Measurements from ENCODE around the gene STARD5. TPM values are rescaled to one million over a fixed set of nuclear protein-coding genes. Genes with fewer than 3 reads are reported as not detected.

STARD5 gene
- total RNA-seq, 1 experiment from 2014 or later, result 0.40 TPM

DNA sequence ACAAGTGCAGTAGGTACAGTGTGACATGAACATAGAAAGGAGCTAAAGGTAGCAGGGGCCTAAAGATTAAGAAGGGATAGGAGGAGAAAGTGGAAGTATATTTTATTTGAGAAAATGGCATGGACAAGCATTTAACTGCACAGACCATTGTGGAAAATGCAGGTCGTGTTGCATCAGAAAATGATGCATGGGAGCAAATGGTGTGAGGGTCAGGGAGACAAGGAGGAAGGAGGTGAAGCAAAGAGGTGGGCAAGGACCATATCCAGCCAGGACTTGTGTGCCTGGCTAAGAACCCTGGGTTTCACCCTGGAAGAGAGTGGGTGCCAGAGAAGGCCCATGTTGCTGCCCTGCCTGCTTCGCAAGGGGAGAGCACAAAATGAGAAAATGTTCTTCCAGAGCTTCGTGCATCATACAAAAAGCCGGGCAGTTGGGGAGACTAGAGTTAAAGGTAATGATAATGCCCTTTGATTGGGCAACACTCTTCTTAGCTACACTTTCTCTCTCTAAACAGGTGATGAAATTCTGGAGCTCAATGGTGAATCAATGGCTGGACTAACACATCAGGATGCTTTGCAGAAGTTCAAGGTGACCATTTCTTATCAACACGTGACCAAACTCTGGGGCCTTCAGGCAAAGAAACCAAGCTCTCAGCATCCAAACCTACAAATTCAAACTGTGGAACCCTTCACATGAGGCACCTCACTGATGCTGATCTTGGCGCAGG, 45.5 kb downstream of the STARD5 start:
- no peak for DNase-seq (ENCODE audit: extremely low read depth, low read depth)

DNA sequence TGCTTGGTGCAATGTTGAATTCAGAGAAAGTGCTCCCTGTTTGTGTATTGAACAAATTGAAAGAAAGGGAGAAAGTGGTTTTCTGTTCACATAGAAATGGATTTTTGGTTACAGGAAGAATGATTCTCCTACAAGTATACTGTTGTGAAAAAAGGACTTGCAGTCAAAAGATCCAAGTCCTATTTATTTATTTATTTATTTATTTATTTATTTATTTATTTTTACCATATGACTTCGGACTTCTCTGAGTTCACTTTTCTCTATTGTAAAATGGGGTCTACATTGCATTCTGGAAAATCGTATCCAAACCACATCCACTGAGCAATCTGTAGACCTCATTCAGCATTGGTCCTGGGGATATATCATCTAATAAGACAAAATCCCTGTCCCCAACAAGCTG, 46.1 kb downstream of the STARD5 start:
- no peak for DNase-seq (ENCODE audit: extremely low read depth, low read depth)

DNA sequence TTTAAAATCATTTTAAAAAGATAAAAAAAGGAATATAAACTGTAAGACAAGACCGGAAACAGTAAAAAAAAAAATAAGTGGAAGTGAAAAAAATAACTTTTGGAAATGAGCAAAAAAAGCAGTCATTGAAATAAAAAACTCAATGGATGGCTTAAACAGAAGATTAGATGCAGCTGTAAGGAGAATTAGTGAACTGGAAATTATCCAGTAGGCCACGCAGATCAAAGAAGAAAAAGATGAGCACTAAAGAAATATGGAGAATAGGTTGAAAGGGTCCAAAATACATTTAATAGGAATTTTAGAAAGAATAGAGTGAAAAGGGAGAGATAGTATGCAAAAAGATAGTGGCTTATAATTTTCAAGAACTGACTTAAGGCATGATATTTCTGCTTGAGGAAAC, 47.0 kb downstream of the STARD5 start:
- no peak for DNase-seq (ENCODE audit: extremely low read depth, low read depth)

DNA sequence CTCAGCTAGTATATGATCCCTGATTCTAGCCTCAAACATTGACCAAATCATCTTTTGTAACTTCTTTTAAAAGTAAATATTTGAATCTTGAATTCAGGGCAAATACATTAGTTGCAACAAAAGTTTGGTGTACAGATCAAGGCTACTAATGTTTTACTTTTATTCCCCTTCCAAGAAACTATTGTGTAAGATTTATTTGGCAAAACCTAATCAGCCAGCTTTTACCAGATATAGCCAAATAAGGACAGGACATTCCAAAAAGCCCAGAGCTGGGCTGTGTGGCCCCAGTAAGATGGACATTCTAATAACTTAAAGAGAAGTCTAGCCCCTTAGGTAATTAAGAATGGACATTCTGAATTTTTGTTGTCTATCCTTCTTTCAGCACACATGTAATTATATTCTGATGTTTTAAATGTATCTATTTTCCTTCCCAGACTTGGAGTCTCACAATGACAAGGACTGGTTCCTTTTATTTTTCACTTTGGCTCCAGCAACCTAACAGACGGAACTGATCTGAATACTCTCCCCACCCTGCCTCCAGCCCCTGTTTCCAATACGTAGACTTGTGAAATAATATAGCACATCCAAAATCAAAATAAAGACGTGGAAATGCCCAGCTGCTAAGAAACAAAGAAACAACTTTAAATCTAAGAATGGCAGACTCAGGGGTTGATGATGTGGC, 48.1 kb downstream of the STARD5 start:
- DNase-seq (ENCODE audit: extremely low read depth, low read depth), result no peak

DNA sequence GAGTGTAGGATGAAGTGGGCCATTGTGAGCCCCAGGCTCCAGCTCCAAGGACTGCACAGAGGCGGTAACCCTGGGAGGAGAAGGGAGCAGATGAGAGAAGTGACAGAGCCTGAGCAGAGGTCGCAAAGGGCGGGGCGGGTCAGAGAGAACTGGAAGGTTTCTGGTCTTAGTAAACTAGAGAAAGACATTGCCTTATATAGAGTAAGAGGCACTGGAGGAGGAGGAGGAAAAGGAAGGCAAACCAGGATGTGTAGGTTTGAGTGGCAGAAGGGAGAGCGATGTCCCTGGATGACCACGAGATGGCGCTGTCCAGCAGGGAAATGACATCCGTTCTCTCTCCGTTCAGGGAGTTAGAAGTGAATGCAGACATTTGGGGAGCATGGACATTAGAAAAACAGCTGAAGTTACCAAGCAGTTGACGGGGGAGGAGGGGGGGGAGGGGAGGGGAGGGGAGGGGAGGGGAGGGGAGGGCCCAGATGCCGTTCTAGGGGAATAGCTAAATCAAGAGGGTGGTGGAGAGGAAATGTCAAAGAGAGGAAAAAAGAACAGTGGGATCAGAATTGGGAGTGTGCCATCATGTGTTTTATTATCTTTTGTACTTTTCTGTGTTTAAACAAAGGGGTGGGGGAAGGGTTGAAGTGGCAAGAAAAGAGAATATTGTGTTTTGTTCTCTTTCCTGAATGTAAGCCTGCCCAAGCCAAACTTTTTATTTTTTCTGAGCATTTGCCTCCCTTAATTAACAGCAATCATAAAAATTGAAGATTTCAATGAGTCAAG, 48.8 kb downstream of the STARD5 start:
- DNase-seq (ENCODE audit: extremely low read depth, low read depth), result peak; percentile 66

DNA sequence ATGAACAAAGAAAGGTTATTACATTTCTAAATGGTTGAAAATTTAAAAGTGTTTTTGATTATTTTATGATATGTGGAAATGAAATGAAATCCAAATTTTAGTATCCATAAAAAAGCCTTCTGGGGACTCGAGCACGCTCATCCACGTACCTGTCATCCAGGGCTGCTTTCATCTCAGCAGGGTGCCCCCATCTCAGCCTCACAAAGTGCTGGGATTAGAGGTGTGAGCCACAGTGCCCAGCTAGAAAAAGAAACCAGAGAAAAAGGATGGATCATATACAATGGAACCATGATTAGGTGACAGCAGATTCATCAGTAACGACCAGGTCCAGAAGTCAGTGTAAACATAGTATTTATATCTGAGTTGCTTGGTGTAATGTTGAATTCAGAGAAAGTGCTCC, 49.7 kb downstream of the STARD5 start:
- DNase-seq (ENCODE audit: extremely low read depth, low read depth), result no peak

DNA sequence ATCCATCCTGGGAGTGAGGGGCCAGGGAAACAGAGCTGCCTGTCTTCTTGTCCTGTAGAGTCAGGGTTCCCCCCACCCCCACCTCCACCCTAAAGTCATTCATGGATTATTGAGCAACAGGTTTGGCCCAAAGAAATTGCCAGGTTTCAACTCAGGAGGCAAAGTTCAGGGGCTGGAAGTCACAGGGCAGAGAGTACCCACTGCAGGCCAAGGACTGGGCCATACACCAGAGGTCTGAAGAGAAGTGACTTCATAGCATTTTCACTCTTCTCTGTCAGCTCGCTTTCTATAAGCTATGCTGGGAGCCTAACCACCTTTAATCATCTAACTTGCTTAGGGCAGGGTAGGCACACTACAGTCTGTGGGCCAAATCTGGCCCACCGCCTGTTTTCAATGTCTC, 50.1 kb downstream of the STARD5 start:
- no peak for DNase-seq (ENCODE audit: extremely low read depth, low read depth)

DNA sequence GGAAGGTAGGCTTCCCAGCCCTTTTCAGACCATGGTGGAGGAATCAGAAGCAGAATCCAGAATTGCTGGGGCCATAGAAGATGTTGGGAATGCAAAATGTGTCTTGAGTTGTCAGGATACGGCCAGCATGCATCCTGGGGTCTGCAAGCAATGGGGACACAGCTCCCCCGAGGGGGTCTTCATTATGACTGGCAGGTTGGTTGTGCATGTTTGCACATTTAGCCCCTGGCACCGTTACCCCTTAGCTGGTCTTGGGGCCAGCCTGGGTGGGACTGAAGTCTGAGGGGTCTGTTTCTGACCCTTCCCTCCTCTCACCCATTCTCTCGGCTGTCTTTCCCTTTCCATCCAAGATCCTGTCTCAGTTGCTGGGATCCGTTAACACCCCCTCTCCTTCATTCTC, 50.7 kb downstream of the STARD5 start:
- DNase-seq (ENCODE audit: extremely low read depth, low read depth), result no peak

DNA sequence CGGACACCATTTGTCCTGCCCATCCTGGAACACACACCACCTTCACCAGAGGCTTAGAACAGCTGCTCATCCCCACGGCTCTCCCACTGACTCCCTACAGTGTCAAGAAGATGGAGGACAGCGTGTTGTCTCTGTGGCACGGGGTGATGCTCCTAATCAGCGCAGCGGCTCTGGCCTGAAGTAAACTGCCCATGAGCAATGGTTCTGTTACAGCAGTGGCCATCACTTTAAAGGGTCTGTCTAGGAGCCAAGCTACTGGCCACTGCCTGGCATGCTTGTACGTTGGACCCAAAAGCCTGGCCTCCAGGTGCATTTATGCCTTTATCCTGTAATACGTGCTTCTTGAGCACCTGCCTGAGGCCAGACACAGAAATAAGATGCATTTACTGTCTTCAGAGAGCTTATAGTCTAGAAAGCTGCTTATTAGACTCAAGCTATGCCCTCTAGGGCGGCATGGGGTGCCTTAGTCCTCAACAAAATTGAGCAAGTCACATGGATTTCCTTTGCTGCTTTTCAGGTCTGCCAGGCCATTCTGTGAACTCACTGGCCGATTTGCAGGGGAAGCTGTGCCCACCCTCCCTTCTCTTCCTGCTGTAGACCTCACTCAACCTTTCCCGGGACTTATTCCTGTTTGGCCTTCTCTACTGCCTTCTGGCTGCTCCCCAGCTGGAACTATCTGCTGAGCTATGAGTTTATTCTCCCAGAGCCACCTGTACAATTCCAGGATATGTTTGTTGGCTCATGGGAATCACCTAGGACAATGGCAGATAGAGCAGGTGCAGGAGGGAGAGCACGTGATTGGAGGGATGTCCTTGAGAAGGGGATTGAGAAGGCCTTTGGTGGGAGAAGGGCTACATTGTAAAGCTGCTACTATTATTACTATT, 51.9 kb downstream of the STARD5 start:
- DNase-seq (ENCODE audit: extremely low read depth, low read depth), result no peak

DNA sequence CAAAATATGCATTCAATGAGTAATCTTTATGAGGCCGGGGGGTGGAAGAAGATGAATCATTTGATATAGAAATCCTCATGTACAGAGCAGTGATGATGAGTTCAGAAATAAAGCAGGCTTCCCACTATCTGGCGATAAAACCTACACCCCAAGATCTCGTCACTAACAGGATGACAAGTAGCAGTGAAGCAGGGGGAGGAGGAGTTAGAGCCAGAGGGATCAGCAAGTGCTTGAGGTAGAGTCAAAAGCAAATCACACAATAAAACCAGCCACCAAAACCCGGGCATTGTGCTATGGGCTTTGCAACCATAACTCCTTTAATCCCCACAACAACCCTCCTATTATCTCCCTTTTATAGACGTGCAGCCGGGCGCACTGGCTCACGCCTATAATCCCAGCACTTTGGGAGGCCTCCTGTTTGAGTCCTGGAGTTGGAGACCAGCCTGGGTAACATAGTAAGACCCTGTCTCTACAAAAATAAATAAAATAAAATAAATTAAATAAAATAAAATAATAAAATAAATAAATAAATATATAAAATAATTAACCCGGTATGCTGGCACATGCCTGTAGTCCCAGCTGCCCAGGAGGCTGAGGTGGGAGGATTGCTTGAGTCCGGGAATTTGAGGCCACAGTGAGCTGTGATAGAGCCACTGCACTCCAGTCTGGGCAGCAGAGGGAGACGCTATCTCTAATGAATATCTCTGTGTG, 53.0 kb downstream of the STARD5 start:
- DNase-seq (ENCODE audit: extremely low read depth, low read depth), result no peak

DNA sequence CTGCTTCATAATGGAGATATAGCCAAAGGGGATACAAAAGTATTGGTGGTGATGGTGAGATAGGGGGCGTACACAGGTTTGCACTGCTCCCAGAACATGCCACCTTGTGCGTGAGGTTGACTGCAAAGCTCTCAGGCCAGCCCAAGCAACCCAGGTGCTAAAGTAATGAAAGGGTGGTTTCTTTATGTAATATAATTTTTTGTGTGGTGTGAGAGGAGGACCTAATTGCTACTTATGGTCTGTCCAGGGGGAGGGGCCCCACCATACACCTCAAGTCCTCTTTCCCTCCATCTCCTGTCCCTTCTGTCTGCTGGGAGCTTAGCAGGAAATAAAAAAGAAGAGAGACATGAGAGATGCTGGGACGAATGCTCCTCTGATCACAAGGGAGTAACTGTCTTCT, 53.8 kb downstream of the STARD5 start:
- no peak for DNase-seq (ENCODE audit: extremely low read depth, low read depth)

DNA sequence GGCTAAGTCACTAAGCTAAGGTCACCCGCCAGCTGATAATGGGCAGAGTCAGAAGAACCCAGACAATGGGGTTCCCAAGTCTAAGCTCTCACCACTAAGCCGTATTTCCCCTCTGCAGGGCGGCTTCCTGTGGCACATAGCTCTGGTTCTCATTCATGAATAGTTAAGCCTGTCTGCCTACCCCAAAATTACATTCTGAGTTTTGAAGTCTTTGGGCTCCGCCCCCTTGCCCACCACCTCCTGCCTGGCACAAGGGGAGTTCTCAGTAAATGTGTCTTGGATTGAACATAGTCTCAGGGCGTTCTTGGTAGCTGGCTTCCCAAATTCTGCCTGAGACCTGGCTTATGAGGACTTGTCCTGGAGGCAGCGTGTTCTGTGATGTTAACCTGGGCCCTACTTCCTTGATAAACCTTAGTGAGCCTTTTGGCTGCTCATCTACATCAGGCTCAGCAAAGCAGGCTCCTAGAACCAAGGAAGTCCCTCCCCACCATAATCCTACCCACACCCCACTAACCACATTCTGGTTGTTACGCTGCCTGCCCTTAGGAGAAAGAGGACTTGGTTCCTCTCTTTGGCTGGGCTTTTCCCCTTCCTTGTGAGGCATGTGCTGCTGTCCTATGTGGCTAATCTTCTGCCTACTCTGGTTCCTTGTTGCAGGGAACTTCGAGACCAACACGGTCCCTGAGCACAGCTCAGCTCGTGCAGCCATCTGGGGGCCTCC, 54.9 kb downstream of the STARD5 start:
- no peak for DNase-seq (ENCODE audit: extremely low read depth, low read depth)

DNA sequence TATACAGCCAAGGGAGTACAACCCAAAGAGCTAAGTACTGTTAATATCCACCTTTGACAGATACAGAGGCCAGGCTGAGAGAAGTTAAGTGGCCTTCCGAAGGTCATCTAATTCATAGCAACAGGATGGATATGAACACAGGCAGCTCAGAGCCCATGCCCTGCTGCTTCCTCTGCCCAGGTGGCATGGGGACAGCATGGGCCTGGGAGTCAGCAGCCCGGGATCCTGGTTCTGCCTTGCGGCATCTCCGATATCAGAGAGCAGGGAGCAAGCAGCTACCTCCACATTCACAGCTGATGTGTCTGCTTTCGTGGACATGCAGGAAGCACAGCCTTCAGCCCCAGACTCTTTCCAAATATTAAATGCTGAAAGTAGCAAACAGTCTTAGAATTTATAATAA, 55.6 kb downstream of the STARD5 start:
- no peak for DNase-seq (ENCODE audit: extremely low read depth, low read depth)

DNA sequence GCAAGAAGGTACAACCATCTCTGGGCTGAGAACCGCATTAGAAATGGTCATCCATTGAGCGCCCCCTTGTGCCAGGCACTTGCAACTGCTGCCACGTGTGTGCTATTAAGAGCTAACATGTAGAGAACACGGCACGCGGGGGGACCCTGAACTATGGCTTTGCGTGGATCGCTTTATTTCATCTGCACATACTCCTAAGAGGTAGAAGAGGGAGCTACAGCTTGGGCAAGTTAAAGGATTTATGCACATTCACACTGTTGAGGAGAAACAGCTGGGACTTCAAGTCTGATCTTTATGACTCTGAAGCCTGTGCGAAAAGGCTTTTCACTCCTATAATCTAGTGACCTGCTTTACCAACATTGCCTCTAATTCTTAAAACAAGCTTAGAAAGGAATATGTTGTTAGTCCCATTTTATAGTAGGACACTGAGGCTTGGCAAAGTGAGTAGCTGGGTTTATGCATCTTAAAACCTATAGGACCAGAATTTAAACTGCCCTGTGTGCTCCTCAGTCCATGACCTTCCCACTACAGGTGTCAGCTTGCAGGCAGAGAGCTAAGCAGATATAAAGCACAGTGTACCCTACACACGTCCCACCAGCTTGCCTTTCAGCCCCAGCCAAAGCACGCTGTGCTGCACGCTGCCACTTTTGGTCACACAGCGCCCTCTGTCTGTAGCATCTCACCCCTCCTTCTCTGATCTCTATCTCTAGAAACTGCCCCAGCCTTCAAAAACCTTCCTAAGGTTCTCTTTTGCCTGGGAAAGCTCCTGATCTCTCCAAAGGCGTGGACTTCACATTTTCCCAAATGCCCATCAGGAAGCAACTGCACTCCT, 57.8 kb downstream of the STARD5 start:
- peak; percentile 72 for DNase-seq (ENCODE audit: extremely low read depth, low read depth)

DNA sequence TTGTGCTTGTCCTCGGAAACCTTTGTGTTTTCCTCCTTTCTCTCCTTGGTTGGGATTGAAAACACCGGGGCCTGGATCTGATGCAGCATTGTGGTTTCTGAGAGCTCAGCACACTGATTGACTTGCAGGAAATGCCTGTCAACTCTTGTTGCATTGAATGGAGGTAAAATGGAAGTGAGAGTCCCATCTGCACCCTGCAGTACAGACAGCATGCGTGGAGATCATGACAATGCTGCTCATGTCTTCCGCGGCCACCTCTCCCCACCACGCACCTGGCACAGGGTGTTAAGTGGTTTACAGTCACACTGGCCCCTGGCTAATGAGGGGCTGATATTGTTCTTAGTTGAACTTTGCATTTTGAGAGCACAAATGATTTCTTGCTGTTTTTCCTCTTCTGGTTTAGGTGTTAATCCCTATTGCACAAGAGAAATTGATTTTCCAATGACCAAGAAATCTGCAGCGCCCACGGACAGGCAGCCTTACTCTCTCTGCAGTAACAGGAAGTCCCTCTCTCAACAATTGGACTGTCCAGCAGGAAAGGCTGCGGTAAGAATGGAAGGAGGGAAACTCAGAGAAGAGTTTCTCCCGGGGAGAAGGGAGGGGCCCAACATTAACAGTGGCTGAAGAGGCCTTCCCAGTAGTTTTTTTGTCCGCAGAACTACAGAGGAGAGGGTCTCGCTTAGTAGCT, 58.5 kb downstream of the STARD5 start:
- no peak for DNase-seq (ENCODE audit: extremely low read depth, low read depth)

DNA sequence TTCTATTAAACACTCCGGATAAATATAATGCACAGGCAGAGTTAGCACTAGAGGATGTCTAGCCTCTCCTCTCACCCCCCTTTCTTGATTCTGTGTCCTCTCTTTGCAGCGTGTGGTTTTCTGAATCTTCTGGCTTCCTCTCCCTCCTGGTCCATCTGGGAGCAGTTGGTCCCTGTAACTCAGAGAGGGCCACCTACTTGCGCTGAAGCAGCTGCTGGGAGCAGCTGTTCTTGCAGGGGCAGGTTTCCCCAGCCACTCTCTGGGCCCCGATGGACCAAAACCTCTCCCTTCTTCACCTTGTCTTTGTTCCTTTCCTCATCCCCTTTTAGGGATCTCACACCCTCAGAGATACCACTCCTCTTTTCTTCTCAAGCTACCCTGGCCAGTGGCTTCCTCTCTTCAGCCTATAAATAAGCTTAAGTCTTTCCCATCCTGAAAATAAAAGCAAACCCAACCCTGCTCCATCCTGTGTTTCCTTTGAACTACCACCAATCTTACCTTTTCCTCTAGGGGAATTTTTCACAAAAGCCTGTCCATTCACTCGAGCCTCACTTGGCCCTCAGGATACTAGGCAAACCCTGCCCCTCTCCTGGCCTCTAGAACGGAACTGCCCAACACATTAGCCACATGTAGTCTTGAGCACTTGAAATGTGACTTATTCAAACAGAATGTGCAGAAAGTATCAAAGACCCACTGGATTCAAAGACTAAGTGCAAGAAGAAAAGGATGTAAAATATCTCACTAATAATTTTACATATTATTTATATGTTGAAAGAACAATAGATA, 59.7 kb downstream of the STARD5 start:
- DNase-seq (ENCODE audit: extremely low read depth, low read depth), result no peak

DNA sequence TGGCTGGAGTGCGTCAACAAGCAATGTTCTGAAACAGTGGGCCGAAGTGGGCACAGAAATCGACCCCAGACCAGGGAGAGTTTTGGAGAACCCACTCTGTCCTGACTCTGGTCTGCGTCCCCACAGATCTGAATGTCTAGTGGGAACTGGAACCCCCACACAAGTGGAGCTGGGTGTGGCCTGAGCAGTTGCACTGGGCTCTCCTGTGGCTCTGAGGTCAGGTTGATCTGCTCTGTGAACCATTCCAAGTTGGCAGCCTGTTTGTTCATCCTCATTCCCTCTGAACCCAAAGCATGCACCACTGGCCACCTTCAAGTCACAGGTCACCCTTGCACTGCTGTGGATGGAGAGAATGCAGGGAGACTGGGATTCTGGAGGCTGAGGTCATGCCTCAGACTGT, 60.5 kb downstream of the STARD5 start:
- DNase-seq (ENCODE audit: extremely low read depth, low read depth), result no peak
